Islet precursor cell (in vitro differentiated cells): ENCODE data around the gene RALGPS2.
"Not testable (repeated sequence)": the region's sequence is repeated elsewhere in the genome, so short reads cannot be mapped to it uniquely, and the experiment has no call there.

Source experiments
- DNase-seq: peaks from one replicate; pipeline ENCODE4 v3.0.0-alpha.2; 2018

RALGPS2 gene

DNA sequence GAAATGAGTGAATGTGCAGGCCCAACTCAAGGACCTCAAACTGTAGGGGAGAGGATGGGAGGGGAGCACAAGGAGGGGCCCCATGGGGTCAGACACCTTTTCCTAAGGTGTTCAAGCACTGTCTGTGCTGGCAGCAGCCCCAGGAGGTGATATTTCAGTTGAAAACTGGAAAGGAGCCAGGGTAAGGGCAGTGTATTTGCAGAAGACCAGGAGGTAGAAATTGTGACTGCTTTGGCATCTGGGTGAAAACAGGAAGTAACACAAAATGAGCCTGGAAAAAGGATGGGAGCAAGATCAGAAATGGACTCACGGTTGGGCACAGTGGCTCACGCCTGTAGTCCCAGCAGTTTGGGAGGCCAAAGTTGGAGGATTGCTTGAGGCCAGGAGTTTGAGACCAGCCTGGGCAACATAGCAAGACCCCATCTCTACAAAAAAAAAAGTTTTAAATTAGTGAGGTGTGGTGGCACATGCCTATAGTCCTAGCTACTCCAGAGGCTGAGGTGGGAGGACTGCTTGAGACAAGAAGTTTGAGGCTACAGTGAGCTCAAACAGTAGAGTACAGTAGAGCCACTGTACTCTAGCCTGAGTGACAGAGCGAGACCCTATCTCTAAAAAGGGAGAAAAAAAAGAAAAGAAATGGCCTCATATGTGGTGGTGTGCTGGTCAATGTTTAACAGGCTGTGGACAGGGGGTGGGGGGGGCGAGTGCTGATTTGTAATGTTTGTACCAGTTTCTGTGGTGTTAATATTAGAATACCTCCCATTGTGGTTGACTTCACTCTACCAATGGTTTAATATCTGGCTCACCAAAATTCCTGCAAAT lies 222.0 kb downstream of the RALGPS2 start:
- DNase-seq: peak; percentile 12

DNA sequence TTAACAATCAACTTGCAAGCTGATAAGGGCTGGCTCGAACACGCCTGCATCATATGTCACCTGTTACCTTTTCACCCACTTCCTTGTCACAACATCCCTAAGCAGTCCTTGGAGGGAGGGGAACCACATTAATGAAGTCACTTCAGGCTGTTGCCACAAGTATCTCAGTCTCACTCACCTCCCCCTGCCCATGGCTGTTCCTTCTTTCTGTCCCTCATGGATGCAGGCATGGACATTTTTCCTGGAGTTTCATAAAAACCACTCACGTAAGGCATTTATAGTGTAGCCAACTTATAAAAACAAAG lies 222.6 kb downstream of the RALGPS2 start:
- DNase-seq: no peak

DNA sequence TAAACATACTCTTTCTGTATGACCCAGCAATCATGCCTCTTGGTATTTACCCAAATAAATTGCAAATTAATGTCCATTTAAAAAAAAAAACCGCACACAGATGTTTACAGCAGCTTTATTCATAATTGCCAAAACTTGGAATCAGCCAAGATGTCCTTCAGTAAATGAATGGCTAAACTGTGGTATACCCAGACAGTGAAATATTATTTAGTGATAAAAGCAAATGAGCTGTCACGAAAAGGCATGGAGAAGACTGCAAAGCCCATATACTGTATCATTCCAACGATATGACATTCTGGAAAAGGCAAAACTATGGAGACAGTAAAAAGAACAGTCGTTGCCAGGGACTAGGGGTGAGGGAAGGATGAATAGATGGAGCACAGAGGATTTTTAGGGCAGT lies 223.6 kb downstream of the RALGPS2 start:
- DNase-seq: no peak

- not testable (repeated sequence) for DNase-seq
These were observed 224.8 kb downstream of the RALGPS2 start for GRCh38 chr1:178949866-178950265.

- no peak for DNase-seq
These were observed 226.6 kb downstream of the RALGPS2 start for GRCh38 chr1:178951600-178951999.

DNA sequence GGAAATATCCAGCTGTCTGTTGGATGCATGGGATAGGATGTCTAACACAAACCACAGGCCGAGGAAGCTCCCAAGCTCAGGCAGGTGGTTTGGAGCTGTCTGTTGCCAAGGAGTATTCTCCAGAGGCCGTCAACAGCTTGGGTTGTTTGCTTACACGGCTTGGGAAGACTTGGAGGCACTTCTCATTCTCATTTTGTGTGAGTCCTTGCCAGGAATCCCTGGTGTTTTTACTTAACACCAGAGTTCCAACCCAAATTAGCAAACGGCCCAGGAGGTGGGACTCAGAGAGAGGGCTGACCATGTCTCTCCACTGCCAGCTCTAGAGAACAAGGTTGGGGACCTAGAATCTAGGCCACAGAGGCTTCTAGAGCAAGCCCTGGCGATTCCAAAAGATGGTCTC lies 228.0 kb downstream of the RALGPS2 start:
- DNase-seq: no peak

- DNase-seq: no peak
These were observed 228.7 kb downstream of the RALGPS2 start for GRCh38 chr1:178953538-178954324.

DNA sequence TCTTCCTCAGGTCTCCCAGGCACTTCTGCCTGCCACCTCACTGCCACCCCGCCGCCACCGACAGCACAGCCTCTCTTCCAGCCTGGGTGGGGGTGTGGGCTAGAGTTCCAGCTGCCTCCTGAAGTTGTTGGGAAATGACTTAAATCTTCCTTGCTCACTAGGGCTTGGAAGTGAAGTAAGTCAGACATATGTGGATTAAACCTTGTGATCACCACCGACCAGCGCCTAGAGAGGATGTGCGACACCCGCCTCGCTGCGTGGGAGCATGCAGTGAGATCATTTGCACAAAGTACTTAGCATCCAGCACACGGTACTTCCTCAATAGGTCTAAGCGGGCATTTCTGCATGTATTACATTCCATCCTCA lies 229.3 kb downstream of the RALGPS2 start:
- DNase-seq: no peak

- DNase-seq: no peak
These were observed 229.9 kb downstream of the RALGPS2 start for GRCh38 chr1:178954937-178955336.

DNA sequence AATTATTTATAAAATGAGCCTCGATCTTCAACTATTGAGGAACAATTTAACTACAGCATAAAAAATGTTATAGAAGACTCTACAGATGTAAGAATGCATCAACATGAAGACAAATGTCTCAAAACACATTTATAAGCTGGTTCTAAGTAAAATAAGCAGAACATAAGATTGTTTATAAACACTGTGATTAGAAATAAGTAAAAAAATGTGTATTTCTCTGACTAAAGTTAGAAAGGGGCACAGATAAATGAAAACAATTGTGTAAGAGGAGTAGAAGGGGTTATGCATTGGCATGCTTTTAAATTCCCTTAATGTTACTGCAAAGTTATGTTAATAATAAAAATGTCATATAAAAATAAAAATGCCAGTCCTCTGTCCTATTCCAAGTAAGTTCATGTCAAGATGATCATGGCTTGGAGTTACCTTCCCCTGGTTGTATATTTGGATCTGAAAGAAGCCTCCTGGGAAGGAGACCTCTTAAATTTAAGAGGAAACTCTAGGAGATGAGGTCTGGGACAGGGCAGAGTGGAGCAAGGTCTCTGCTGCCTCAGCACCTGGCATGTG lies 230.4 kb downstream of the RALGPS2 start:
- no peak for DNase-seq

- DNase-seq: no peak
These were observed 233.4 kb downstream of the RALGPS2 start for GRCh38 chr1:178958491-178958890.

DNA sequence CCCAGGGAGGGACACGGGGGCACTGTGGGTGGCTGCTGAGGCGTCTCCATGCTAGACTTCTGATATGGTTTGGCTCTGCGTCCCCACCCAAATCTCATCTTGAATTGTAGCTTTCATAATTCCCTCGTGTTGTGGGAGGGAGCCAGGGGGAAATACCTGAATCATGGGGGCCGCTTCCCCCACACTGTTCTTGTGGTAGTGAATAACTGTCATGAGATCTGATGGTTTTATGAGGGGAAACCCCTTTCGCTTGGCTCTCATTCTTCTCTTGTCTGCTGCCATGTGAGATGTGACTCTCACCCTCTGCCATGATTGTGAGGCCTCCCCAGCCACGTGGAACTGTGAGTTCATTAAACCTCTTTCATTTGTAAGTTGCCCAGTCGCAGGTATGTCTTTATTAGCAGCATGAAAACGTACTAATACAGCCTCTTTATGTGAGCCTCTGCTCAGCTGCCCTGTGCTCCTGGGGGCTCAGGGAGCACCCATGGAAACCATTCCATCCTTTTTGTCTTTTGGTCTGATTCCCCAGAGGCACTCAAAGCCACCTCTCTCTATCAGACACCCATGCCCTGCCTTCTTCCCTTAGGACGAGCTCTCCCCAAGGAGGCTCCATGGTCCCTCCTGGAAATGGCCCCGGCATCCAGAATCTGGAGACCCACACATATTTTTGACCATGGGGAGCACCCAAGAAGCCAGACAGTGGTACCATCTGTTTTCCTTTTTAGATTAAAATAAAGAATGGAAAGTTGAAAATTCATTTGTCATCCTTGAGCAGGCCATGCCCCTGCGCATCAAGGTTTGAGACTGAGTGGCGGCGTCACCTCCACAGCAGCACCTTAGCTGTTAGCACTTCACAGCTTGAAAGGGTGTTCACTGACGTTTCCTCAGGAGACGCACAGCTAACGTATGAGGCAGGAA lies 234.8 kb downstream of the RALGPS2 start:
- DNase-seq: no peak

- DNase-seq: no peak
These were observed 235.6 kb downstream of the RALGPS2 start for GRCh38 chr1:178960482-178961240.

GRCh38 chr1:178961331-178961730 lies 236.3 kb downstream of the RALGPS2 start:
- no peak for DNase-seq

- no peak for DNase-seq
These were observed 236.8 kb downstream of the RALGPS2 start for GRCh38 chr1:178961868-178962267.

DNA sequence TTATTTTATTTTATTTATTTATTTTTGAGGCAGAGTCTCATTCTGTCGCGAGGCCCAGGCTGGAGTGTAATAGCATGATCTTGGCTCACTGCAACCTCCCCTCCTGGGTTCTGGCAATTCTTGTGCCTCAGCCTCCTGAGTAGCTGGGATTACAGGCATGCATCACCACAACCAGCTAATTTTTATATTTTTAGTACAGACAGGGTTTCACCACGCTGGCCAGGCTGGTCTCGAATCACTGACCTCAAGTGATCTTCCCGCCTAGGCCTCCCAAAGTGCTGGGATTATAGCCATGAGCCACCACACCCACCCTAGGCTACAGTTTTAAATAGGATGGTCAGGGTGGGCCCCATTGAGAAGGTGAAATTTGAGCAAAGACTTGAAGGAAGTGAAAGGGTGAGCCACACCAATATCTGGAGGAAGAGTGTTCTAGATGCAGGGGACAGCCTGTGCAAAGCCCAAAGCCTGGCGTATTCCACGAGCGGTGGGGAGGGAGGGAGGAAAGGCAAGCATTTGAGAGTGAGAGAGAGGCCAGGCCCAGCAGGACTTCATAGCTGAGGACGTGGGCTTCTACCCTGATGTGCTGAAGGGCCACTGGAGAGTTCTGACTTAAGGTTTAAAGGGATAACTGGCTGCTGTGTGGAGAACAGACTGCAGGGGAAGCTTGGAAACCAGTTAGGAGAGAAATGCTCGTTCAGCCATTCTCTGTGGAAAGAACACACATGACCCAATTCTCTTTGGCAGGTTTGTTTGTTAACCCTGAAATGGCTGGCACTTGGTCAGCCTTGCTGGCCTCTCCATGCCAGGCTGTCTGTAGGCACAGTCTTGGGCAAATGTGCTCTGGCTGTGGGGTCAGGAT lies 238.0 kb downstream of the RALGPS2 start:
- no peak for DNase-seq

DNA sequence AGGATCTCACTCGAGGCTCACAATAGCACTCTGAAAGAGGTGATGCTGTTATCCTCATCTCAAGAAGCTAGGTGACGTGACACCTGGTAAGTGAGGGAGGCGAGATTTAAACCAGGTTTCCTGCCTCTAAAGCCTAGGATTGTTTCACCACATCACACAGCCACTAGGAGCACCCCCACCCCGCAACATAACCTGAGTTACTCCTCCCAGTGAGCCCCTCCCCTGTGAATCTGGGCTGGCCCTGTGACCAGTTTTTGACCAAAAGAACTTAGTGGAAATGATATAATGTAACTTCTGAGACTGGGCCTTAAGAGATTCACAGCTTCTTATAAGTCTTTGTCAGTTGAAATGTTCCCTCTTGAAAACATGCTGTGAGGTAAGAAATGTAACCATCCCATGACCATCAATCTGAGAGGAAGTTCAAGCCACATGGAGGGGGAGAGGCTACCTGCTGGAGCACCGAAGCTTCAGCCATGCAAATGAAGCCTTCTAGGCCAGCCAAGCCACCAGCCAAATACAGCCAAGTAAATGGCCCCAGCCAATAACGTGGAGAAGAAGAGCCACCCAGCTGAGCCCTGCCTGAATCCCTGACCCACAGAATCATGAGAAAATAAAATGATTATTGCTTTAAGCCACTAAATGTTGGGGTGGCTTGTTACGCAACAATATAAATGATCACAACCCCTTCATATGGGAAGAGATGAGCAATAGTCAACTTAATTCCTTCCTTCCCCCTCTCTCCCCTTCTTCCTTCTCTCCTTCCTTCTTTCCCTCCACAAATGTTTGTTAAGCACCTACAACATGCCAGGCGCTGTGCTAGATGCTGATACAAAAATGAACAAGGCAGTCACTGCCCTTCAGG lies 239.7 kb downstream of the RALGPS2 start:
- DNase-seq: peak; percentile 4

DNA sequence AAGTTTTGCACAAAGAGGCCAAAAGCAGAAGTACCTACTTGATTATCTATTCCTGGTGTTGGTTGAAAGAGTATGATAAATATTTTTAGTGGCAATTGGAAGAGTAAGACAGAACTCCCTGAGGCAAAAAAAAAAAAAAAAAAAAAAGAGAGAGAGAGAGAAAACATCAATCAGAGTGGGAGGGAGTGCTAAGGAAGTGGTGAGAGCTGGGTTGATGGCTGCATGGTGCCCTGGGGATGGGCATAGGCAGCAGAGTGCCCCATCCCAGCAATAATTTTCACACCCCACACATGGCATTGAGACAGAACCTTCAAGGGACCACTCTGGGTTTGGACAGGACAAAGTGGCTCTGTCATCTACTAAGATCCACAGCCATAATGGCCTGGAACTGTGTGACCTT lies 241.3 kb downstream of the RALGPS2 start:
- DNase-seq: no peak

GRCh38 chr1:178969226-178969987 lies 244.4 kb downstream of the RALGPS2 start:
- no peak for DNase-seq
